GM18907 (cell line): ENCODE measurements around the gene IRGC.

Source experiments
- ATAC-seq: cut with Tn5 transposase; IDR thresholded peaks from one replicate; pipeline ENCODE4 v1.9.1; 2021; ENCODE audit warnings: mild to moderate bottlenecking, moderate library complexity; ENCODE audit not compliant: unreplicated experiment

The IRGC gene

DNA sequence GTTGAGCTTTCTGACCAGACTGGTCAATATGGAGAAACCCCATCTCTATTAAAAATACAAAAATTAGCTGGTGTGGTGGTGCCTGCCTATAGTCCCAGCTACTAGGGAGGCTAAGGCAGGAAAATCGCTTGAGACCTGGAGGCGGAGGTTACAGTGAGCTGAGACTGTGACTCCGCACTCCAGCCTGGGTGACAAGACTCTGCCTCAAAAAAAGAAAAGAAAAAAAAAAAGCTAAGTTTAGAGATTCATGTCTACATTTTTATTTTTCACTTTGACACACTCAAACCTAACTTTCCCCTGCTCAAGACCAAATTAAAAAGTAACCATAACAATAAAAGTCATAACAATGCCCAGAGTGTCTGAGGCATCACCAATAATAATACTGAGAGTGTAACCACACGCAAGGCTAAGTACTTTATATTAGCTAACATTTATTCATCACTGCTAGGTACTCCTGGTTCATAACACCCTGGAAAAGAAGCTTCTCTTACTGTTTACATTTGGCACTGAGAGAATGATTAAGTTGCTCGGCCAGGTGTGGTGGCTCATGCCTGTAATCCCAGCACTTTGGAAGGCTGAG lies 5.7 kb downstream of the IRGC start:
- ATAC-seq, result no peak

DNA sequence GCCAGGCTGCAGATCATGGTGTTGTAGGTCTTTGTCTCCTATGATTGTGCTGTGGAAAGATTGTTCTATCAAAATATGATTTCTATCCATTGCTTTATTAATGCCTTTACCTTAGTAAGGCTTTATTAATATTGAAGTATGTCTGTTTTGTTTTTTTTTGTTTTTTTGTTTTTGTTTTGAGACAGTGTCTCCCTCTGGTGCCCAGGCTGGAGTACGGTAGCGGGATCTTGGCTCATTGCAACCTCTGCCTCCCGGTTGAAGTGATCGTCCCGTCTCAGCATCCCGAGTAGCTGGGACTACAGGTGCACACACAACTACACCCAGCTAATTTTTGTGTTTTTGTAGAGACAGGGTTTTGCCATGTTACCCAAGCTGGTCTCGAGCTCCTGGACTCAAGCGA lies 7.7 kb downstream of the IRGC start:
- no peak for ATAC-seq

DNA sequence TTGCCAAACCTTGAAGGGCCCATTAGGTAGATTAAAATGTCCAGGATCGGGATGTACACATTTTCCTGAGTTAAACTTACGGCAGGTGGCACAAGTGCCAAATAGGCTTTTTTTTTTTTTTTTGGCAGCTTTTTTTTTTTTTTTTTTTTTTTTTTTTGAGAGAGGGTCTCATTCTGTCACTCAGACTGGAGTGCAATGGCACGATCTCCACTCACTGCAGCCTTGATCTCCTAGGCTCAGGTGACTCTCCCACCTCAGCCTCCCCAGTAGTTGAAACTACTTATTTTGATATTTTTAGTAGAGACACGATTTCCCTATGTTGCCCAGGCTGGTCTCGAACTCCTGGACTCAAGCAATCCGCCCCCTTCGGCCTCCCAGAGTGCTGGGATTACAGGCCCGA lies 9.0 kb downstream of the IRGC start:
- no peak for ATAC-seq

DNA sequence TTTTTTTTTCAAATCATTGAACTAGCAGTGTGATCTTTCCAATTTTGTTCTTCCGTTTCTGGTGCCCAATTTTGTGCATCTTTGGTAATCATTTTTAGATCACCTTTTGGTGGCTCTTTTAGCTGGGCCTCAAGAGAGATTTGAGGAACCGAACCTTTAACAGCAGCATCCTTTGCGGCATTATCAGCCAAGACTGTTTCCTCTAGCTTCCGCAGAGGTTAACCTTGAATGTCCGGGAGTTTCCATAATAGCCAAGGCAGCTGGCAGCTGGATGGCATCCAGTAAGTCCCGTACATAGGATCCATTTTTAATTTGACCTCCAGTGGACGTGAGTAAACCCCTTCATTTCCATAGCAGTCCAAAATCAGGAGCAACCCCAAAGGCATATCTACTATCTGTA lies 9.6 kb downstream of the IRGC start:
- no peak for ATAC-seq

DNA sequence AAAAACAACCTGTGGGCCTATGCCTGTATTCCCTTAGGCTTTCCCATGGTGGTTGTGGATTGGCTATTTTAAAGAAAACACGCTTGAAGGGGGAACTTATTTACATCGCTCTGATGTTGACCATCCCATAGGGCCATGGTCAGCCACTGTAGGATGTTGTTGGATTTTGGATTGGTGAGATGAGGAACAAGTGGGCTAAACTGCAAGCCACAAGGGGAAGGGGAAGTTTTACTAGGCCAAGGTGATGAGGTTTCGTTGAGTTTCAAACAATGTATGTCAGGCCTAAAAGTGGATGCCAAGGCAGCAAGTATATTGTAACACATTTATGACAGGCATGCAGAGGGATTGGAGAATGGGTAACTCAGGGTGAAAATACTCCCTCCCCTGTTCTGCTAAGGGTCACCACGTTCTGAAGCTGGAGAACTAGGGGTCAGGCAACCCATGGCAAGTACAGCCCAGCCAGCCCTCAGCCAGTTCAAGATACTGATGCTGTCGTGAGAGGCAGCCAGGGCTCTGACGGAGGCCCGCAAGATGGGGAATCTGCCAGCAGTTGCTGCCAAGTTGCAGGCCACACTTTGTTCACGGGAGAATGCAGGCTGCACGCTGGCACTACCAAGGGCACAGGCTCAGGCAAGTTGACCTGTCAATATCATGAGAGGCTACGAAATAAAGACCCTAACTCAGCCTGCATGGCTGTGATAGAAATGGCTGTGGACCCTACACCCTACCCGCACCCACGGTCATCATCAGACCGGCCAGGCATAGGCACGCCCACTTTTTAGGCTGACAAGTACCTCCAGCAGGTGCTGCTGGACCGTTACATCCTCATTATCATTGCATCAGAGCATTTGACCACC lies 11.1 kb downstream of the IRGC start:
- no peak for ATAC-seq

DNA sequence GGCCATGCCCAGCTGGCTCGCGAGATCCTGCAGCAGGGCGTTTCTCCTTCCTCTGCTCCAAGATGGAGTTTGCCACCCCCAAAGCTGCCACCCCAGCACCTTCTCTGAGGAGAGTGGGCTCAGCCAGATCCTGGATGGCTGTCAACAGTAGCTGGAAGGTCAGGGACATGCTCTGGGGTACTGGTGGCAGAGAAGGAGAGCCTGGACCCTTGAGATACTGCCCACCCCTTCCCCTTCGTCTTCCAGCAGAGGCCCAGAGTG lies 11.6 kb downstream of the IRGC start:
- ATAC-seq, result no peak

DNA sequence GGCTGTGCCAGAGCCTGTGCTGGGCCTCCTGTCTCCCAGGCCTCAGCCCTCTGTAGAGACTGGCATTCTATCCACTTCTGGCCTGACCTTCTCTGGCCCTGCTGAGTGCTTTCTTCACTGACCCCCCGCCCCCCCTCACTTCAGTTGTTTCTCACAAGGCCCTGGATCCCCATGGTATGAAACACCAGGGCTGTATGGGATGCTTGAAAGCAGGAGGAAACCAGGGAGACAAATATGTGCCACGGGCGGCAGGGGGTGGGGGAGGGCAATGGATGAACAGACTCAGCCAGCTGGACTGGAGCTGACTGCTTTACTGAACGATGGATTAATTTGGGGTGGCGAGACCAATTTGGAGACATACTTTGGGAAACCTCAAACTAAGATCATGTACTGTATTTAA lies 14.0 kb downstream of the IRGC start:
- ATAC-seq, result no peak

DNA sequence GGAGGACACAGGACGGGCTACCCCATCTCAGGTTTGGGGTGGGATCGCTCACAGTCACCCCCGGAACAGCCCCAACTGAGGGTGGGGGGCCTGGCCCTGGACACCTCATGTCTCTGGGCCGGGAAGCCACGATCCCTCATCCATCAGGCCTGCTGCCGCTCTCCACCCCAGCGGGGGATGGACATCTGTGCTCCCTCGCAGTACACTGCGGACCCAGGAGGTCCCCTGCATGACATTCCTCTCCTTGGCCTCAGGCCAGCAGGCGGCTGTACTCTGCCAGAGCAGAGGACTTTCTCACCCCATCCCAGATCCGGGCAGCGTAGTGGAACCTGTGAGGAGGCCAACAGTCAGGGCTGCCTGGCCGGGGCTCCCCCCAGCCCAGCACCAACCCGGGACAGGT lies 15.5 kb downstream of the IRGC start:
- no peak for ATAC-seq

DNA sequence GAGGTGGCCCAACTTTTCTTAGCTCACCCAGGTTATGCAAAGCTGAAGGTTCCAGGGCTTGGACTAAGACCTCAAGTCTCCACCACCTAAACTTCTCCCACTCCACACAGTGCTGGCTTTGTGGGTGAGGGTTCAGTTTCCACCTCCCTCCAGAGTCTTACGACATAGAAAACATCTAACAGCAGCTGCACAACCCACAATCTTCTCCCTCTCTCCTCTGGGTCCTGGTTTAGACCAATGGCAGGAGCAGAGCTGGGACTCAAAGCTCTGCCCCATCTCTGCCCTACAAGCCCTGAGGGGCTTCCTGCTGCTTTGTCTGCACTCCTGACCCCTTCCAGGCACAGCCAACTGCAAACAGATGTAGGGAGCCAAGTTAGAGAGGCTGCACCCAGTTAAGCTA lies 16.0 kb downstream of the IRGC start:
- no peak for ATAC-seq

DNA sequence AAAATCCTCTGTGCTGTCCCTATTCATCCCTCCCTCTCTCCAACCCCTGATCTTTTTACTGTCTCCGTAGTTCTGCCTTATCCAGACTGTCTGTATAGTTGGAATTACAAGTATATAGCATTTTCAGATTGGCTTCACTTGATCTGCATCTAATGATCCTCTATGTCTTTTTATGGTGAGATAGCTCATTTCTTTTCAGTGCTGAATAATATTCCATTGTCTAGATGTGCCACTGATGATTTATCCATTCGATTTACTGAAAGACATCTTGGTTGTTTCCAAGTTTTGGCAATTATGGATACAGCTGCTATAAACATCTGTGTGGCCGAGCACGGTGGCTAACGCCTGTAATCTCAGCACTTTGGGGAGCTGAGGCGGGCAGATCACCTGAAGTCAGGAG lies 19.1 kb downstream of the IRGC start:
- ATAC-seq, result no peak

DNA sequence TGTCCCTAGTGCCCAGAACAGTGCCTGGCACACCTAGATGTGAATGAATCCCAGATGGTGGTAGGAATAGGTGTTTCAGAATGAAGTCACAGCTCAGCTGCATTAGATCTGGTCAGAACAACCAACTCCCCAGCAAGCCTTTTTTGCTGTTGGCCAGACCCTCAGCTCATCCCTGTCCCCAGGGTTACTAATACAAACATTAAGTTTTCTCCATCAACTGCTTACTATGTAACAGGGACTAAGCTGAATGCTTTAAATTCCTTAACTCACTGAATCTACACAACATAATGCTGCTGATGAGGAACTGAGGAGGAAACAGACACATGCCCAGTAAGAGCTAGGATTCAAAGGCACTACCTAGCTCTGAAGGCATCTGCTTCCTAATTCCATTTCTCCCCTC lies 20.1 kb downstream of the IRGC start:
- ATAC-seq, result no peak

DNA sequence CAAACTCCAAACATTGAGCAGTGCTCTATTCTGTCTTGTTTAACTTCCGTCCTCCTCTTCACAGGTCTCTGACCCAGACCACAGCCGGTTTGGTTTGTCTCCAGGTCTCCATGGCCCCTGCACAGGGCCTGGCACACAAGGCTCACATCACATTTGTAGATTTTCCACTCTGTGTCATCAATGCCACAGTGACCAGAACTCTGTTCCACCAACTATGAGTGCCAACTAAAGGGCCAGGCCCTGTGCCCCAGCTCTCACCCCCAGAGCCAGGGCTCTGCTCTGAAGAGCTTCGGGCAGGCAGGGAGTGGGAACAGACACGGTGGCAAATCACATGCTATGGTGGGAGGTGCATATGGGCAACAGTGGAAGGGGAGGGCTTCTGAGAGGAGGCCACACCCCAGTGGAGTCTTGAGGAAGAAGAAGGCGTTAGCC lies 22.9 kb downstream of the IRGC start:
- ATAC-seq, result no peak

DNA sequence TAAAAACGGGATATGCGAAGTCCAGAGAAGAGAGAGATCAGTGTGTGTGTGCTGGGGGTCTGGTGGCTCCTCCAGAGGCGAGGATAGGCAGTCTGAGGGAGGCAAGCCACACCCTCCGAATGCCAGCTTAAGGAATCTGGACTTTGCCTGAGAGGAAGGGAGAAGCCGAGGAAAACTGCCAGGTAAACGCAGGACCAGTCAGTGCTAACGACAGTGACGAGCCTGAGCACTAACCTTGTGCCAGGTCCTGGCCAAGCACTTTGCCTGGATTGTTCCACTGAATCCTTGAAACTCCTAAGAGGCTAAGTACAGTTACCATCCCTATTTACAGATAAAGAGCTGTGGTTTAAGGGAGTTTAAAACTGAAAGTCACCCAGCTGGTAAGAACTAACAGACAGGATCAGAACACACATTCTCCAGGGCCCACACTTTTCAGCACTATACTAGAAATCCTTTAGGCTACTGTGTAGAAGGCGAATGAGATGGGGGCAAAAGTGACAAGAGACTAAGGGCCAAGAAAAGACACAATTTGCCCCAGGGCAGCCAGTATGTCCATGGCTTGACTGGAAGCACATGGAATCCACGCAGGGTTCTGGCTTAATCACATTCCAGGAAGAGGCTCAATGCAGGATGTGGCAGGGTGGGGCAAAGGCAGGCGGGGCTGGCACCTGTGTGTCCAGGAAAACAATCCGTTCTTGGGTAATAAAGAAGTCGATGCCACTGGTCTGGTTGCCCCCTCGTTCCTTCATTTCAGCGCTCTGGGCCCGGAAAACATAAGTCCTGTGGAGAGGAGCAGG lies 23.8 kb downstream of the IRGC start:
- no peak for ATAC-seq

DNA sequence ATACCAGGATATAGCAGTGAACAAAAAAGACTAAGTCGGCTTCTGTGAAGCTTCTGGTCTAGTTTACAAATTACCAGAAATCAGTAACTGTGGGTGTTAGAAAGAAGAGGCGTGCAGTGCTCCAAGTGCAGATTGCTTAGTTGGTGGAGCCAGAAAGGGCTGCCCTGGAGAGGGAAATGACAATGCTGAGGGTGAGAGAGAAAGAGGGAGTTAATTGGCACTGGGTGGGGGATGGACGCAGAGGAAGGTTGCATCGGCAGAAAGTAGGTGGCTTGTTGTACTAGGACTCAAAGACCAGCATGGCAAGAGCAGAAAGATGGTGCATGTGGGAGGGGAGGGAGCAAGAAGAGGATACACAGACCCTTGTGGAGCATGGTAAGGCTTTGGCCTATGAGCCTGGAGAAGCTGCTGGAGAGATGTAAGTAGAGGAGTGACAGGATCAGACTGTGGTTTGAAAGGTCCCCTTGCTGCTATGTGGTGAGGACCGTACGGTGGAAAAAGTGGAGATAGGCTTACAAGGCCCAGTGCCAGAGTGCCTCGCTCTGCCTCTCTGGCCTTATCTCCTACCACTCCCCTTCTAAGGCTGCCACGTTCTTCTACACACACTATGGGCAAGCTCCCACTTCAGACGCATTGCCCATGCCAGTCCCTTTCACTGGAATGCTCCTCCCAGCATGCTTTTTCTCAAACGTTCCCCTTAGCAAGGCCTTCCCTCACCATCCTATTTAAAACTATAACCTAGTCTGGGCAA lies 25.4 kb downstream of the IRGC start:
- ATAC-seq, result no peak

DNA sequence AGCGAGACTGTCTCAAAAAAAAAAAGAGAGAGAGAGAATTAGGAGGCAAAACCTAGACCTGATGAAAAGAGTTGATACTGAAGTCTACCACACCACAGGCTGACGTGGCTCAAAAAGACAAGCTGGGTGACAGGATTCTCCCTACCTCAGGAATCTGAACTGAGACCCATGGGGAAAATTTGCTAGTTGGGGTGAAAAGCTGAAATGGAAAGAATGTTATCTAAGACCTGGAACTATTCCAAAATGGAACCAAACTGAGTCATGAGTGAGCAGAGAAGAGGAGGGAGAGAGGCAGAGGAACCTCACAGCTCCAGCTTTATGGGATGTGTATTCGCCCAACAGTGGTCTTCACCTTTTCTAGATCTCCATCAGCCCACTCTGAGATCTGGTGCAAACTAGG lies 27.2 kb downstream of the IRGC start:
- ATAC-seq, result no peak

DNA sequence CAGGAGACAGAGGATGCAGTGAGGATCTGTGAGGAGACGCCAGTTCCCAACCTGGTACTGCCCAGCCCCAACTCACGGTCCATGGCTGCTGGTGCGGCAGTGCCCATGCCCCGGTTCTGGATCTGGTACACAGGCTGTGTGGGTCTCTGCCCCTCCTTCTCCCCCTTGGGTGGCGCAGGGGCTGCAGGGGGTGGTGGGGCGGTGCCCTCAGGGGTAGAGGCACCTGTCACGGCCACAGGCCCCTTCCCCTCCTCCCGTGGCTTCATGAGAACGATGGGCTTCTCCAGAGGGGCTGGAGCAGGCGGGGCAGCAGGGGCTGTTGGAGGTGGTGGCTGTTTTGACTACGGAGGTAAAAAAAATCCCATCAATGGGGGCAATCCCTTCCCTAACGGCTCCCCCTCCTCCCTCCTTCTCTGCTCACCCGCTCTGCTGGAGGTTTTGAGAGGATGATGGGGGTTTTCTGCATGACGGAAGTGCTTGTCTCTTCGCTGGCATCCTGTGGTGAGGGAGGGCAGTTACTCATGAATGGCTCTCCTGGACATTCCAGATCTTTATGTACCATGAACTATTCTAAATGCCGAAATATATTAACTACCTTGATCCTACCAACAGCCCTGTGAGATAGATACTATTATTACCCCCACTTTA lies 31.8 kb downstream of the IRGC start:
- ATAC-seq, result no peak

DNA sequence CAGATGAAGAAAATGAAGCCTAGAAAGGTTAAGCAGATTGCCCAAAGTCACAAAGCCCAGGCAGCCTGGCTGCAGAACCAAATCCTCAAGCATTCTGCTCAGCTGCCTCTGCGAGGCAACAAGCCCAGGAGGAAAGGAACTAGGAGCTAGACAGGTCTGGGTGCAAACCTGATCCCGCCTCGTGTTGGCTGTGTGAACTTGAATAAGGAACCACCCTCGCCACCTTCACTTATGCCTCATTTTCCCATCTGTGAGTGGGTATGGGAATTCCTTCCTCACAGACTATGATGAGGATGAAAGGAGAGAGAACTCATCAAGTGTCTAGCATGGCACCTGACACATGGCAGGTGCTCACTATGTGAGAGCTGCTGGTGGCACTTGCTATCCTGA lies 32.3 kb downstream of the IRGC start:
- no peak for ATAC-seq

DNA sequence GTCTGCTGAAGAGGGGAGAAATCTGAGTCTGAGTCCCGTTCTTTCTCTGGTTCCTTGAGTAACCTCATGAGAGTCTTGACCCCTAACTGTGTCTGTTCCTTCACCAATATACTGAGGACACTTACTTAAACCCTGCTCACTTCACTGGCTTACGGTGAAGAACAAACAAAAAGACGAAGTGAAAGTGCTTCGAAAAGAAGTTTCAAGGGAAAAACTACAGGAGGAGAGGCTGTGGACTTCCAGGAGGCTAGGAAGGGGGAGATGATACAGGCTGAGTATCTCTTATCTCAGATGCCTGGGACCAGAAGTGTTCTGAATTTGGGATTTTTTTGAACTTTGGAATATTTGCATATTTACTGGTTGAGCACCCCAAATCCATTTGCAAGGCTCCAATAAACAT lies 32.8 kb downstream of the IRGC start:
- ATAC-seq, result no peak

DNA sequence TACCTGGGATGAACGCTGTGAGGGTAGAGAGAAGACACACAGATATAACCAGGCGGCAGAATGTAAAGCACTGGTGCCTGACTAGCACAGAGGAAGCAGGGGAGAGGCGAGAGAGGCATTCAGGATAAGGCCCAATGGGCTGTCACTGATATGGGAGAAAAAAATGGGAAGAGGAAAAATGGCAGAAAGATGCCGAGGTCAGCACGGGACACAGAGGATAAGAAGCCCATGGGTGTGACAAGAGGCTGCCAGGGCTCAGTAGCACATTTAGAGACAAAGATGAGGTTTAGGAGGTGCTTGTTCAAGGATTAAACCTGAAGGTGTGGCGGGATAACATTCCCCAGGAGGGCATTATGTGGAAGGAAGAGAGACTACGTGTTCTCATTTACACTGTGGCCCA lies 33.3 kb downstream of the IRGC start:
- no peak for ATAC-seq

DNA sequence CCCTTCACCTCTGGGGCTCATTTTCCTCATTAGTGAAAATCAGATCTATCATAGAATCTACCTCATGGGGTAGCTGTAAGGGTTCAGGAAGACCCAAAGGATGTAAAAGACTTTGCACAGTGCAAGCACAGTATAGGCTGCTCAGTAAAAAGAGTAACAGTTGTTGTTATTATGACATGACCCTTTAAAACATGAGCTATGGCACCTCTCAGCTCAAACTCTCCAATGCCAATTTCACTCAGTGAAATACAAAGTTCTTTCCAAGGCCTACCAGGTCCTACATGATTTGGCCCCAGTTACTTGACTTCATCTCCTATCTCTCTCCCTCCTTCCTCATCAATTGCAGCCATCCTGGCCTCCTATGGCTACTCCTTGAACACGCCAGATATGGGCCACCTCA lies 34.0 kb downstream of the IRGC start:
- no peak for ATAC-seq
